ENCODE results near the gene SHE.

- TF ChIP-seq CTCF (IDR thresholded peaks at IDR 0.05 in 4 of 5, conservative IDR thresholded peaks at IDR 0.05 in 1 of 5) (no peak), POLR2A (IDR thresholded peaks at IDR 0.05) (no peak)
These were observed 11.9 kb upstream of the SHE start for GRCh38 chr1:154514066-154514553.

All from gastrocnemius medialis (tissue), 4 donors.